ENCODE measurements around the gene ZFC3H1.
"Not testable (repeated sequence)": the region's sequence is repeated elsewhere in the genome, so short reads cannot be mapped to it uniquely, and the experiment has no call there.

DNA sequence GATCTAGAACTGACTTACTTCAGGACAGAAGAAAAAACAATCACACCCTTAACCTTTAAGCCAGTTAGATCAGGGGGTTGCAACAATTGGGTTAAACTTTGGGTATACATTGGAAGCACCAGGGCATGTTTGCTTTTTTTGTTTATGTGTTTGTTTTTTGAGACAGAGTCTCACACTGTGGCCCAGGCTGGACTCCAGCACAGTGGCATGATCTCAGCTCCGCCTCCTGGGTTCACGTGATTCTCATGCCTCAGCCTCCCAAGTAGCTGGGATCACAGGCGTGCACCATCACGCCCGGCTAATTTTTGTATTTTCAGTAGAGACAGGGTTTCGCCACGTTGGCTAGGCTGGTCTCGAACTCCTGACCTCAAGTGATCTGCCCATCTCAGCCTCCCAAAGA lies 38.5 kb upstream of the ZFC3H1 start:
- TF ChIP-seq CTCF (IDR thresholded peaks at IDR 0.05 in 2 of 3, conservative IDR thresholded peaks at IDR 0.05 in 1 of 3; ENCODE audit: insufficient read depth in 2 of 3, low read depth in 1 of 3, low read length in 3 of 3); GTF2A2 (tag; IDR thresholded peaks at IDR 0.05); CHD1 (IDR thresholded peaks at IDR 0.05; ENCODE audit: low read length); CLOCK (CRISPR knock-in tag; IDR thresholded peaks at IDR 0.05; ENCODE audit: borderline replicate concordance); ZBTB8A (IDR thresholded peaks at IDR 0.05; ENCODE audit: partially characterized antibody); ELF4 (CRISPR knock-in tag; IDR thresholded peaks at IDR 0.05): not testable (repeated sequence)

All from K562 (cell line).